HEK293 (cell line): ENCODE data around the gene PLCL2.

ENCODE experiments used
- CTCF ChIA-PET: fragments of 350-600 bp; formaldehyde crosslinking; extraction: SDS; loops from one replicate; lab custom pipeline; 2021; ENCODE audit warnings: antibody characterized with exemption; lab: Yijun Ruan, JAX
- POLR2A ChIA-PET: fragments of 300-600 bp; formaldehyde crosslinking; extraction: SDS; loops from one replicate; lab custom pipeline; 2020; ENCODE audit warnings: antibody characterized with exemption, inconsistent platforms; lab: Yijun Ruan, JAX
- H3K27ac ChIP-seq: fragments of 200-500 bp; sonication (Bioruptor generic); 2 replicates; pipeline ENCODE4 v1.5.1; 2014; ENCODE audit warnings: low read depth, low read length, control low read depth, inconsistent platforms; ENCODE audit errors: extremely low read depth
- H3K36me3 ChIP-seq, 2 experiments: fragments of 200-500 bp in 1 of 2; sonication (Bioruptor generic) in 1 of 2; 1 replicate in 1 of 2; 2 replicates in 1 of 2; pipeline ENCODE4 v1.5.1; 2014 to 2017; ENCODE audit warnings: inconsistent platforms in 2 of 2, low read length in 2 of 2; ENCODE audit not compliant: control insufficient read depth in 2 of 2, insufficient read depth in 1 of 2
- H3K4me1 ChIP-seq: fragments of 200-500 bp; sonication (Bioruptor generic); 2 replicates; pipeline ENCODE4 v1.5.1; 2014; ENCODE audit warnings: mild to moderate bottlenecking, low read length, inconsistent platforms; ENCODE audit not compliant: control insufficient read depth, insufficient read depth
- H3K4me3 ChIP-seq: 2 replicates; pipeline ENCODE4 v1.5.1; 2011; ENCODE audit warnings: low read depth, mild to moderate bottlenecking, control low read depth, low read length, moderate library complexity
- H3K9me3 ChIP-seq: fragments of 200-500 bp; sonication (Bioruptor generic); 2 replicates; pipeline ENCODE4 v1.5.1; 2014; ENCODE audit warnings: low read depth, low read length, inconsistent platforms; ENCODE audit not compliant: control insufficient read depth, insufficient read depth
- BCL11A ChIP-seq: fragments of 450-650 bp; formaldehyde crosslinking; IDR thresholded peaks from 2 replicates; pipeline ENCODE4 v1.5.1; 2016; ENCODE audit warnings: low read depth, missing biosample characterization, missing genetic modification characterization
- HOXC10 ChIP-seq: sonication (generic); formaldehyde crosslinking; IDR thresholded peaks from 2 replicates; pipeline ENCODE4 v1.8.1; 2023; ENCODE audit warnings: mild to moderate bottlenecking, missing genetic modification reagents
- HOXD13 ChIP-seq: sonication (generic); formaldehyde crosslinking; IDR thresholded peaks from 2 replicates; pipeline ENCODE4 v1.8.0; 2022; ENCODE audit warnings: missing genetic modification reagents, borderline replicate concordance
- KLF7 ChIP-seq: fragments of 450-650 bp; formaldehyde crosslinking; IDR thresholded peaks from 2 replicates; pipeline ENCODE4 v1.5.1; 2016; ENCODE audit warnings: missing biosample characterization, missing genetic modification characterization, borderline replicate concordance
- OSR2 ChIP-seq: fragments of 450-650 bp; formaldehyde crosslinking; IDR thresholded peaks from 2 replicates; pipeline ENCODE4 v1.5.1; 2016; ENCODE audit warnings: missing biosample characterization, missing genetic modification characterization
- SCRT2 ChIP-seq: fragments of 450-650 bp; formaldehyde crosslinking; IDR thresholded peaks from 2 replicates; pipeline ENCODE4 v1.5.1; 2016; ENCODE audit warnings: missing biosample characterization, missing genetic modification characterization
- SP2 ChIP-seq: fragments of 450-650 bp; formaldehyde crosslinking; IDR thresholded peaks from 2 replicates; pipeline ENCODE4 v1.5.1; 2016; ENCODE audit warnings: missing biosample characterization, missing genetic modification characterization
- WT1 ChIP-seq: fragments of 450-650 bp; formaldehyde crosslinking; IDR thresholded peaks from 2 replicates; pipeline ENCODE4 v1.5.1; 2016; ENCODE audit warnings: missing biosample characterization, missing genetic modification characterization
- YY1 ChIP-seq: fragments of 450-650 bp; formaldehyde crosslinking; IDR thresholded peaks from 2 replicates; pipeline ENCODE4 v1.5.1; 2018; ENCODE audit warnings: missing biosample characterization, missing genetic modification characterization
- ZBTB1 ChIP-seq: fragments of 450-650 bp; formaldehyde crosslinking; IDR thresholded peaks from 2 replicates; pipeline ENCODE4 v1.5.1; 2016; ENCODE audit warnings: missing biosample characterization, missing genetic modification characterization
- ZBTB21 ChIP-seq: fragments of 450-650 bp; formaldehyde crosslinking; IDR thresholded peaks from 2 replicates; pipeline ENCODE4 v1.5.1; 2017; ENCODE audit warnings: missing biosample characterization, missing genetic modification characterization
- ZFHX2 ChIP-seq: fragments of 450-650 bp; formaldehyde crosslinking; conservative IDR thresholded peaks from 2 replicates; pipeline ENCODE4 v1.5.1; 2016; ENCODE audit warnings: missing biosample characterization, missing genetic modification characterization
- ZFP3 ChIP-seq: fragments of 450-650 bp; formaldehyde crosslinking; IDR thresholded peaks from 2 replicates; pipeline ENCODE4 v1.5.1; 2016; ENCODE audit warnings: low read depth, missing biosample characterization, missing genetic modification characterization
- ZFP41 ChIP-seq: fragments of 450-650 bp; formaldehyde crosslinking; IDR thresholded peaks from 2 replicates; pipeline ENCODE4 v1.5.1; 2016; ENCODE audit warnings: missing biosample characterization, missing genetic modification characterization, borderline replicate concordance
- ZNF2 ChIP-seq: fragments of 450-650 bp; formaldehyde crosslinking; IDR thresholded peaks from 2 replicates; pipeline ENCODE4 v1.5.1; 2016; ENCODE audit warnings: missing biosample characterization, missing genetic modification characterization
- ZNF266 ChIP-seq: fragments of 450-650 bp; formaldehyde crosslinking; IDR thresholded peaks from 2 replicates; pipeline ENCODE4 v1.5.1; 2016; ENCODE audit warnings: missing biosample characterization, missing genetic modification characterization, low read depth
- ZNF311 ChIP-seq: fragments of 450-650 bp; formaldehyde crosslinking; IDR thresholded peaks from 2 replicates; pipeline ENCODE4 v1.5.1; 2017; ENCODE audit warnings: missing biosample characterization, missing genetic modification characterization, borderline replicate concordance
- ZNF366 ChIP-seq: fragments of 450-650 bp; formaldehyde crosslinking; conservative IDR thresholded peaks from 2 replicates; pipeline ENCODE4 v1.5.1; 2016; ENCODE audit warnings: missing biosample characterization, missing genetic modification characterization
- ZNF391 ChIP-seq: fragments of 450-650 bp; formaldehyde crosslinking; IDR thresholded peaks from 2 replicates; pipeline ENCODE4 v1.5.1; 2016; ENCODE audit warnings: low read depth, missing biosample characterization, missing genetic modification characterization, borderline replicate concordance
- ZNF433 ChIP-seq: fragments of 450-650 bp; formaldehyde crosslinking; IDR thresholded peaks from 2 replicates; pipeline ENCODE4 v1.5.1; 2016; ENCODE audit warnings: missing biosample characterization, missing genetic modification characterization, low read depth
- ZNF629 ChIP-seq: fragments of 450-650 bp; formaldehyde crosslinking; IDR thresholded peaks from 2 replicates; pipeline ENCODE4 v1.5.1; 2017; ENCODE audit warnings: missing biosample characterization, missing genetic modification characterization
- ZNF701 ChIP-seq: fragments of 450-650 bp; formaldehyde crosslinking; IDR thresholded peaks from 2 replicates; pipeline ENCODE4 v1.5.1; 2016; ENCODE audit warnings: missing biosample characterization, missing genetic modification characterization
- ZNF768 ChIP-seq: fragments of 450-650 bp; formaldehyde crosslinking; IDR thresholded peaks from 2 replicates; pipeline ENCODE4 v1.5.1; 2018; ENCODE audit warnings: missing biosample characterization, mild to moderate bottlenecking, missing genetic modification characterization
- ZNF785 ChIP-seq: fragments of 450-650 bp; formaldehyde crosslinking; IDR thresholded peaks from 2 replicates; pipeline ENCODE4 v1.5.1; 2016; ENCODE audit warnings: missing biosample characterization, missing genetic modification characterization
- ZNF837 ChIP-seq: fragments of 450-650 bp; formaldehyde crosslinking; IDR thresholded peaks from 2 replicates; pipeline ENCODE4 v1.5.1; 2016; ENCODE audit warnings: missing biosample characterization, missing genetic modification characterization
- ZNF843 ChIP-seq: fragments of 450-650 bp; formaldehyde crosslinking; IDR thresholded peaks from 2 replicates; pipeline ENCODE4 v1.5.1; 2016; ENCODE audit warnings: missing biosample characterization, missing genetic modification characterization
- TF ChIP-seq, protein P1 (sequence below): fragments of 450-650 bp; formaldehyde crosslinking; IDR thresholded peaks from 2 replicates; pipeline ENCODE4 v1.5.1; 2016; ENCODE audit warnings: missing biosample characterization, missing genetic modification characterization, borderline replicate concordance

PLCL2 gene

DNA sequence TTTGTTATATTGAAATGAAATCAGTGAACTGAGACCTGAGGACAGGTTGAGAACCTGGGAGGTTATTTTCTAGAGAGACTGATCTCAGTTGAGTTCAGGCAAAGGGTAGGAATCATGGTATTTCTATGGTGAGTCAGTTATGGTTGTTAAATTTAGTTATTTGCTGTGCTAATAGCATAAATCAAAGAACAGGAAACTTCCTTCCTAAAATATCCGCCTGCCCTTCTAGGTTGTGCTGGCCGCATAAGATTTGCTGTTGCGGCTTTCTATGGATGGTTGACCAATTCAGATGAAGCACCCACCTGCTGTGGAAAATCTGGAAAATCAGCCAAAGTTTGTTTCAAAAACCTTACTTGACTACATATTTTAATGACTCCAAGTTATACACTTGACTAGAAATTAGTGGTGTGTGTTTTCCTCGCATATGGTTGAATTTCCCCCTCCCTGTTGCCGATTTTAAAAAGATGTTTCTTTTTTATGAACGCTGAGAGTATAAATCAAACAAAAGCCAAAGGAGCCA, 52.6 kb downstream of the PLCL2 start:
- no peak overlapping the region for H3K27ac ChIP-seq
- H3K36me3 ChIP-seq = no peaks in the 10 kb centered on the region
- ChIA-PET POLR2A (no interaction called here), CTCF (interaction anchor here (0.6 kb wide), 1 partner anchor 335 kb away, joined by 3 read pairs; no protein-coding TSS in a partner anchor)
- H3K9me3 ChIP-seq = no peaks in the 10 kb centered on the region
- H3K4me1 ChIP-seq = peaks cover 7% of the 10 kb centered on the region; the same call in 1 of the 2 replicates
- no peak overlapping the region for H3K4me3 ChIP-seq
- no peak for TF ChIP-seq ZNF266 (tag by site-specific recombination)
- no peak for TF ChIP-seq KLF7 (tag by site-specific recombination)
- TF ChIP-seq ZNF2 (tag by site-specific recombination) = no peak
- TF ChIP-seq, protein P1, sequence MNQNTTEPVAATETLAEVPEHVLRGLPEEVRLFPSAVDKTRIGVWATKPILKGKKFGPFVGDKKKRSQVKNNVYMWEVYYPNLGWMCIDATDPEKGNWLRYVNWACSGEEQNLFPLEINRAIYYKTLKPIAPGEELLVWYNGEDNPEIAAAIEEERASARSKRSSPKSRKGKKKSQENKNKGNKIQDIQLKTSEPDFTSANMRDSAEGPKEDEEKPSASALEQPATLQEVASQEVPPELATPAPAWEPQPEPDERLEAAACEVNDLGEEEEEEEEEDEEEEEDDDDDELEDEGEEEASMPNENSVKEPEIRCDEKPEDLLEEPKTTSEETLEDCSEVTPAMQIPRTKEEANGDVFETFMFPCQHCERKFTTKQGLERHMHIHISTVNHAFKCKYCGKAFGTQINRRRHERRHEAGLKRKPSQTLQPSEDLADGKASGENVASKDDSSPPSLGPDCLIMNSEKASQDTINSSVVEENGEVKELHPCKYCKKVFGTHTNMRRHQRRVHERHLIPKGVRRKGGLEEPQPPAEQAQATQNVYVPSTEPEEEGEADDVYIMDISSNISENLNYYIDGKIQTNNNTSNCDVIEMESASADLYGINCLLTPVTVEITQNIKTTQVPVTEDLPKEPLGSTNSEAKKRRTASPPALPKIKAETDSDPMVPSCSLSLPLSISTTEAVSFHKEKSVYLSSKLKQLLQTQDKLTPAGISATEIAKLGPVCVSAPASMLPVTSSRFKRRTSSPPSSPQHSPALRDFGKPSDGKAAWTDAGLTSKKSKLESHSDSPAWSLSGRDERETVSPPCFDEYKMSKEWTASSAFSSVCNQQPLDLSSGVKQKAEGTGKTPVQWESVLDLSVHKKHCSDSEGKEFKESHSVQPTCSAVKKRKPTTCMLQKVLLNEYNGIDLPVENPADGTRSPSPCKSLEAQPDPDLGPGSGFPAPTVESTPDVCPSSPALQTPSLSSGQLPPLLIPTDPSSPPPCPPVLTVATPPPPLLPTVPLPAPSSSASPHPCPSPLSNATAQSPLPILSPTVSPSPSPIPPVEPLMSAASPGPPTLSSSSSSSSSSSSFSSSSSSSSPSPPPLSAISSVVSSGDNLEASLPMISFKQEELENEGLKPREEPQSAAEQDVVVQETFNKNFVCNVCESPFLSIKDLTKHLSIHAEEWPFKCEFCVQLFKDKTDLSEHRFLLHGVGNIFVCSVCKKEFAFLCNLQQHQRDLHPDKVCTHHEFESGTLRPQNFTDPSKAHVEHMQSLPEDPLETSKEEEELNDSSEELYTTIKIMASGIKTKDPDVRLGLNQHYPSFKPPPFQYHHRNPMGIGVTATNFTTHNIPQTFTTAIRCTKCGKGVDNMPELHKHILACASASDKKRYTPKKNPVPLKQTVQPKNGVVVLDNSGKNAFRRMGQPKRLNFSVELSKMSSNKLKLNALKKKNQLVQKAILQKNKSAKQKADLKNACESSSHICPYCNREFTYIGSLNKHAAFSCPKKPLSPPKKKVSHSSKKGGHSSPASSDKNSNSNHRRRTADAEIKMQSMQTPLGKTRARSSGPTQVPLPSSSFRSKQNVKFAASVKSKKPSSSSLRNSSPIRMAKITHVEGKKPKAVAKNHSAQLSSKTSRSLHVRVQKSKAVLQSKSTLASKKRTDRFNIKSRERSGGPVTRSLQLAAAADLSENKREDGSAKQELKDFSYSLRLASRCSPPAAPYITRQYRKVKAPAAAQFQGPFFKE = no peak
- TF ChIP-seq ZNF433 (tag by site-specific recombination) = no peak
- no peak for TF ChIP-seq ZBTB1 (tag by site-specific recombination)
- no peak for TF ChIP-seq ZFP41
- no peak for TF ChIP-seq HOXC10 (CRISPR knock-in tag)
- no peak for TF ChIP-seq ZFP3
- TF ChIP-seq YY1 (tag by site-specific recombination) = no peak

DNA sequence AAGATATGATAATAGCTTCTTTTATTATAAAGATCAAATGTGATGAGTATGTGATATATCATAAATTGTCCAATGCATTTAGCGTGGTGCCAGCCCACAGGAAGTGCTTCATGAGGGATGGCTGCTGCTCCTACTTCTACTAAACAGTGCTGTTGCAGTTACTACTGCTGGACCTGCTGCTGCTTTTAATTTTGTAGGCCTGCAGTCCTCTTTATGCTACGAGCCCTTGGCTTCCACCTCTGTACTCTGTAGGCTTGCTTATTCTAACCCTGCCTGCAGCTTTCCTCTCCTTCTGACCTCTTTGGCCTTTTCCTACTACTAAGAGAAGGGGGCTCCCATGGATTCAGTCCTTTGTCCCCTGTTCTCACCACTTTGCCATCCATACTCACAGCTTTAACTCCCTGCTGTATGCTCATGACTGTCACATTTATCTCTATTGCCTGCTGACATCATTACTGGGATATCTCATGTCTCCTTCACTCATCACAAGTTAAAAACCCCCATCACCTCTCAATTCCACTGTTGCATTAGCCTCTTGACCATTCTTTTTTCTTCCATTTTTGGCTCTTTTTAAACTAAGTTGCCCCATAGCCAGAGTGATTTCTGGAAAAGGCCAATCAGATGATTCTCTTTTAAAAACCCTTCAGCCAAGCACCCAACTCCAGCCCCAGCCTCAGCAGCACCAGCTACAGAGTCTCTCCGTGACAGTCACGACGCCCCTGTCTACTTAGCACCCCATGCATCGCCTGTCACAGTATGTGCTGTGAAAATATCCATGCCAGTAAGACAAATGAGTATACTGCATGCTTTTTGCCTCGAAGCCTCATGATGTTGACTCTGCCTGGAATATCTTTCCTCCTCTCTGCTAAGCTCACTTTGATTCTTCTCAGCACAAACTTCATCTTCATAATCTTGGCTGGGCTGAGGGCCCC, 56.3 kb downstream of the PLCL2 start:
- no peak for TF ChIP-seq WT1
- TF ChIP-seq ZNF629 = peak; percentile 49
- TF ChIP-seq ZNF843 (tag by site-specific recombination) = 0 out of 2 replicates have a peak, but pooled peaks have one; percentile 22
- no peak for TF ChIP-seq ZNF701 (tag by site-specific recombination)
- TF ChIP-seq SP2 = no peak
- no peak for TF ChIP-seq ZNF837 (tag by site-specific recombination)
- TF ChIP-seq ZFHX2 (tag by site-specific recombination) = no peak
- no peak for TF ChIP-seq BCL11A (tag by site-specific recombination)
- 0 out of 2 replicates have a peak, but pooled peaks have one; percentile 15 for TF ChIP-seq ZNF366
- 0 out of 2 replicates have a peak, but pooled peaks have one; percentile 13 for TF ChIP-seq ZBTB21 (tag by site-specific recombination)
- no peak for TF ChIP-seq HOXC10 (CRISPR knock-in tag)
- no peak for TF ChIP-seq ZNF768 (tag by site-specific recombination)
- TF ChIP-seq ZNF311 = no peak
- peak; percentile 52 for TF ChIP-seq SCRT2 (tag by site-specific recombination)
- TF ChIP-seq HOXD13 (CRISPR knock-in tag) = no peak
- TF ChIP-seq ZNF391 (tag by site-specific recombination) = no peak
- TF ChIP-seq ZNF785 = no peak
- TF ChIP-seq OSR2 (tag by site-specific recombination) = no peak
- Histone ChIP-seq H3K36me3 (no peaks in the 10 kb centered on the region), H3K9me3 (no peaks in the 10 kb centered on the region), H3K27ac (no peak overlapping the region), H3K4me3 (no peak overlapping the region), H3K4me1 (peaks cover 10% of the 10 kb centered on the region)
- POLR2A ChIA-PET = no interaction called here
- CTCF ChIA-PET = no interaction called here
